GM23338 (cell line): ENCODE data around the gene MAT2B. TPM values are rescaled to one million over a fixed set of nuclear protein-coding genes. Genes with fewer than 3 reads are reported as not detected.
A peak's percentile ranks its signal among the peaks of the same experiment; 100 is the strongest.

ENCODE experiments used
- ATAC-seq: fragments of 200-7000 bp; cut with Tn5 transposase; 3 replicates; pipeline ENCODE4 v1.9.1; 2020
- DNase-seq: peaks from one replicate; pipeline ENCODE4 v3.0.0-alpha.2; 2015; ENCODE audit warnings: low spot score
- H2AFZ ChIP-seq: fragments of 200-600 bp; sonication (generic); 2 replicates; pipeline ENCODE4 v1.8.0; 2016; ENCODE audit warnings: antibody characterized with exemption, mild to moderate bottlenecking, moderate library complexity
- H3F3A ChIP-seq: fragments of 200-600 bp; sonication (generic); replicated peaks from 2 replicates; pipeline ENCODE4 v1.8.0; 2017; ENCODE audit warnings: antibody characterized with exemption, mixed run types, low read depth
- H3K27ac ChIP-seq: fragments of 200-600 bp; sonication (generic); 2 replicates; pipeline ENCODE4 v1.6.1; 2016; ENCODE audit warnings: low read depth
- H3K27me3 ChIP-seq: fragments of 200-600 bp; sonication (generic); 2 replicates; pipeline ENCODE4 v1.8.0; 2016; ENCODE audit warnings: mild to moderate bottlenecking, mixed run types, moderate library complexity; ENCODE audit not compliant: insufficient read depth
- H3K36me3 ChIP-seq: fragments of 200-600 bp; sonication (generic); 2 replicates; pipeline ENCODE4 v1.8.0; 2016; ENCODE audit warnings: mild to moderate bottlenecking; ENCODE audit not compliant: insufficient read depth
- H3K4me1 ChIP-seq: fragments of 200-600 bp; sonication (generic); 2 replicates; pipeline ENCODE4 v1.8.0; 2016; ENCODE audit warnings: mild to moderate bottlenecking, moderate library complexity; ENCODE audit not compliant: insufficient read depth
- H3K4me2 ChIP-seq: fragments of 200-600 bp; sonication (generic); 2 replicates; pipeline ENCODE4 v1.7.1; 2017; ENCODE audit warnings: mixed run types
- H3K4me3 ChIP-seq: fragments of 200-600 bp; sonication (generic); 2 replicates; pipeline ENCODE4 v1.6.1; 2016; ENCODE audit warnings: mixed run types
- H3K79me2 ChIP-seq: fragments of 200-600 bp; sonication (generic); replicated peaks from 2 replicates; pipeline ENCODE4 v1.8.0; 2017; ENCODE audit warnings: mild to moderate bottlenecking; ENCODE audit not compliant: insufficient read depth
- H3K9me2 ChIP-seq: fragments of 200-600 bp; sonication (generic); 2 replicates; pipeline ENCODE4 v1.8.0; 2017; ENCODE audit not compliant: insufficient read depth
- H4K20me1 ChIP-seq: fragments of 200-600 bp; sonication (generic); replicated peaks from 2 replicates; pipeline ENCODE4 v1.8.0; 2017; ENCODE audit warnings: mild to moderate bottlenecking; ENCODE audit not compliant: insufficient read depth
- H3K27ac Mint-ChIP-seq: 2 replicates; pipeline ENCODE4 v1.8.0; 2020; ENCODE audit warnings: inconsistent platforms, mild to moderate bottlenecking, moderate library complexity, mixed read lengths
- H3K27me3 Mint-ChIP-seq: 3 replicates; pipeline ENCODE4 v1.8.0; 2022; ENCODE audit warnings: low read depth, mild to moderate bottlenecking, moderate library complexity, mixed read lengths, inconsistent platforms; ENCODE audit not compliant: insufficient read depth, poor library complexity
- H3K36me3 Mint-ChIP-seq: 3 replicates; pipeline ENCODE4 v1.8.0; 2021; ENCODE audit warnings: low read depth, mild to moderate bottlenecking, inconsistent platforms, moderate library complexity, mixed read lengths
- H3K4me1 Mint-ChIP-seq: 3 replicates; pipeline ENCODE4 v1.8.0; 2020; ENCODE audit warnings: mild to moderate bottlenecking, inconsistent platforms, mixed read lengths
- H3K4me3 Mint-ChIP-seq: 3 replicates; pipeline ENCODE4 v1.8.0; 2021; ENCODE audit warnings: moderate library complexity, mild to moderate bottlenecking, inconsistent platforms, mixed read lengths
- H3K9me3 Mint-ChIP-seq: 3 replicates; pipeline ENCODE4 v1.8.0; 2020; ENCODE audit warnings: moderate library complexity, mild to moderate bottlenecking, inconsistent platforms, mixed read lengths
- CREB1 ChIP-seq: fragments of 250-450 bp; sonication (Bioruptor Pico); IDR thresholded peaks from 2 replicates; pipeline ENCODE4 v1.5.0; 2020; ENCODE audit warnings: low read depth, mild to moderate bottlenecking, moderate library complexity
- CTCF ChIP-seq, 2 experiments: fragments of 200-600 bp in 1 of 2; sonication (generic) in 1 of 2; conservative IDR thresholded peaks; 2 replicates each; pipeline versions ENCODE4 v1.5.1 to v1.6.1; 2016 to 2017; ENCODE audit warnings: antibody characterized with exemption in 2 of 2, low read depth in 2 of 2, mild to moderate bottlenecking in 2 of 2, moderate library complexity in 1 of 2
- EZH2 ChIP-seq: fragments of 200-600 bp; sonication (generic); IDR thresholded peaks from one replicate; pipeline ENCODE4 v1.8.0; 2017; ENCODE audit warnings: antibody characterized with exemption, mild to moderate bottlenecking, low read depth; ENCODE audit not compliant: unreplicated experiment
- EZH2phosphoT487 ChIP-seq: fragments of 200-600 bp; sonication (generic); IDR thresholded peaks from one replicate; pipeline ENCODE4 v1.8.1; 2018; ENCODE audit warnings: antibody characterized with exemption; ENCODE audit not compliant: unreplicated experiment
- JUNB ChIP-seq: IDR thresholded peaks from one replicate; pipeline ENCODE4 v1.6.1; 2016; ENCODE audit warnings: antibody characterized with exemption; ENCODE audit not compliant: unreplicated experiment
- NANOG ChIP-seq: IDR thresholded peaks from 2 replicates; pipeline ENCODE4 v1.6.1; 2016; ENCODE audit warnings: antibody characterized with exemption, borderline replicate concordance
- POLR2AphosphoS5 ChIP-seq: IDR thresholded peaks from 2 replicates; pipeline ENCODE4 v1.6.1; 2016; ENCODE audit warnings: antibody characterized with exemption, low read depth
- STAT1 ChIP-seq: IDR thresholded peaks from one replicate; pipeline ENCODE4 v1.6.1; 2016; ENCODE audit warnings: antibody characterized with exemption; ENCODE audit not compliant: unreplicated experiment
- ZNF114 ChIP-seq: fragments of 250-450 bp; sonication (Bioruptor Pico); IDR thresholded peaks from 2 replicates; pipeline ENCODE4 v1.5.0; 2020; ENCODE audit warnings: mild to moderate bottlenecking, moderate library complexity
- ZNF331 ChIP-seq: fragments of 250-450 bp; sonication (Bioruptor Pico); IDR thresholded peaks from 2 replicates; pipeline ENCODE4 v1.5.0; 2020; ENCODE audit warnings: low read depth, mild to moderate bottlenecking, moderate library complexity
- polyA plus RNA-seq: library from polyadenylated mRNA; unstranded; fragments of >200 nt; fragmentation: Nextera tagmentation; extraction: Ambion mirVana; gene quantifications from 2 replicates; pipeline ENCODE4 v1.2.1, GENCODE V29; 2016
- total RNA-seq: library from RNA; depleted of rRNA; stranded (reverse); fragments of >200 nt; shearing (Covaris generic); gene quantifications from 2 replicates; pipeline ENCODE4 v1.2.3, GENCODE V29; 2014
- TF ChIP-seq, protein P1 (sequence below): IDR thresholded peaks from 2 replicates; pipeline ENCODE4 v1.6.1; 2016; ENCODE audit warnings: antibody characterized with exemption
- TF ChIP-seq, protein P2 (sequence below): fragments of 250-450 bp; sonication (Bioruptor Pico); IDR thresholded peaks from 2 replicates; pipeline ENCODE4 v1.5.0; 2020; ENCODE audit warnings: mild to moderate bottlenecking, moderate library complexity
- TF ChIP-seq, protein P3 (sequence below): IDR thresholded peaks from one replicate; pipeline ENCODE4 v1.6.1; 2018; ENCODE audit warnings: antibody characterized with exemption; ENCODE audit not compliant: unreplicated experiment

Gene MAT2B
- total and polyA plus RNA-seq, 2 experiments from 2014 or later = 81.4 to 120 TPM

DNA sequence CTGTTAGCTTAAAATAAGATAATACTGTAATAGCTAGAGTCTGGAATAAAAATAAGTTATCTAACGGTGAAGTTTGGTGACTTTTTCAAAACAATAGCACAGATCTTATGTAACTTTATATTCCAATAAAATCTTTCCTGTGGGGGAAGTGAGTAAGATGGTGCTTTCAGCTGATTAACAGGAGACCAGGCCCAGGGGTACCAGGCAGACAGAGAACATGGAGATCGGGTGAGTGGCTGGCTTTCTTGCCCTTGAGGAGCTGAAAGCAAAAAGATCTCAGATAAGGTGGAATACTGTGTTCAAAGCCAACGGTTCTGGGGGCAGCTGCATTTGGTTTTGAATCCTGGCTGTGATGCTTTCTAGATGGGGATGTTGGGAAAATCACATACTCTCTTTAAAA is 61.3 kb downstream of the MAT2B start:
- H3K9me2 ChIP-seq = no peaks in the 10 kb centered on the region
- Mint-ChIP-seq H3K4me3 (peak overlapping the region; percentile 68), H3K27me3 (peaks cover 30% of the 10 kb centered on the region), H3K9me3 (no peaks in the 10 kb centered on the region), H3K4me1 (peaks cover 52% of the 10 kb centered on the region), H3K36me3 (no peaks in the 10 kb centered on the region), H3K27ac (no peak overlapping the region)
- no peaks in the 10 kb centered on the region for H3K79me2 ChIP-seq
- peak overlapping the region; percentile 92 for H2AFZ ChIP-seq
- no peaks in the 10 kb centered on the region for H3K36me3 ChIP-seq
- H3K4me2 ChIP-seq = peak overlapping the region; percentile 83
- H3K27me3 ChIP-seq = peaks cover 32% of the 10 kb centered on the region
- no peak overlapping the region for H3K27ac ChIP-seq
- peak overlapping the region; percentile 61 for H3K4me3 ChIP-seq
- no peaks in the 10 kb centered on the region for H4K20me1 ChIP-seq
- TF ChIP-seq JUNB (no peak), NANOG (no peak), POLR2AphosphoS5 (no peak), EZH2 (no peak), STAT1 (no peak), CTCF (conservative IDR thresholded peaks at IDR 0.05; ENCODE audit: low read depth in 2 of 2) (no peak), CREB1 (CRISPR knock-in tag) (no peak), ZNF331 (CRISPR knock-in tag) (no peak), ZNF114 (no peak), EZH2phosphoT487 (no peak)
- TF ChIP-seq, protein P1, sequence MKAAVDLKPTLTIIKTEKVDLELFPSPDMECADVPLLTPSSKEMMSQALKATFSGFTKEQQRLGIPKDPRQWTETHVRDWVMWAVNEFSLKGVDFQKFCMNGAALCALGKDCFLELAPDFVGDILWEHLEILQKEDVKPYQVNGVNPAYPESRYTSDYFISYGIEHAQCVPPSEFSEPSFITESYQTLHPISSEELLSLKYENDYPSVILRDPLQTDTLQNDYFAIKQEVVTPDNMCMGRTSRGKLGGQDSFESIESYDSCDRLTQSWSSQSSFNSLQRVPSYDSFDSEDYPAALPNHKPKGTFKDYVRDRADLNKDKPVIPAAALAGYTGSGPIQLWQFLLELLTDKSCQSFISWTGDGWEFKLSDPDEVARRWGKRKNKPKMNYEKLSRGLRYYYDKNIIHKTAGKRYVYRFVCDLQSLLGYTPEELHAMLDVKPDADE = no peak
- TF ChIP-seq, protein P2, sequence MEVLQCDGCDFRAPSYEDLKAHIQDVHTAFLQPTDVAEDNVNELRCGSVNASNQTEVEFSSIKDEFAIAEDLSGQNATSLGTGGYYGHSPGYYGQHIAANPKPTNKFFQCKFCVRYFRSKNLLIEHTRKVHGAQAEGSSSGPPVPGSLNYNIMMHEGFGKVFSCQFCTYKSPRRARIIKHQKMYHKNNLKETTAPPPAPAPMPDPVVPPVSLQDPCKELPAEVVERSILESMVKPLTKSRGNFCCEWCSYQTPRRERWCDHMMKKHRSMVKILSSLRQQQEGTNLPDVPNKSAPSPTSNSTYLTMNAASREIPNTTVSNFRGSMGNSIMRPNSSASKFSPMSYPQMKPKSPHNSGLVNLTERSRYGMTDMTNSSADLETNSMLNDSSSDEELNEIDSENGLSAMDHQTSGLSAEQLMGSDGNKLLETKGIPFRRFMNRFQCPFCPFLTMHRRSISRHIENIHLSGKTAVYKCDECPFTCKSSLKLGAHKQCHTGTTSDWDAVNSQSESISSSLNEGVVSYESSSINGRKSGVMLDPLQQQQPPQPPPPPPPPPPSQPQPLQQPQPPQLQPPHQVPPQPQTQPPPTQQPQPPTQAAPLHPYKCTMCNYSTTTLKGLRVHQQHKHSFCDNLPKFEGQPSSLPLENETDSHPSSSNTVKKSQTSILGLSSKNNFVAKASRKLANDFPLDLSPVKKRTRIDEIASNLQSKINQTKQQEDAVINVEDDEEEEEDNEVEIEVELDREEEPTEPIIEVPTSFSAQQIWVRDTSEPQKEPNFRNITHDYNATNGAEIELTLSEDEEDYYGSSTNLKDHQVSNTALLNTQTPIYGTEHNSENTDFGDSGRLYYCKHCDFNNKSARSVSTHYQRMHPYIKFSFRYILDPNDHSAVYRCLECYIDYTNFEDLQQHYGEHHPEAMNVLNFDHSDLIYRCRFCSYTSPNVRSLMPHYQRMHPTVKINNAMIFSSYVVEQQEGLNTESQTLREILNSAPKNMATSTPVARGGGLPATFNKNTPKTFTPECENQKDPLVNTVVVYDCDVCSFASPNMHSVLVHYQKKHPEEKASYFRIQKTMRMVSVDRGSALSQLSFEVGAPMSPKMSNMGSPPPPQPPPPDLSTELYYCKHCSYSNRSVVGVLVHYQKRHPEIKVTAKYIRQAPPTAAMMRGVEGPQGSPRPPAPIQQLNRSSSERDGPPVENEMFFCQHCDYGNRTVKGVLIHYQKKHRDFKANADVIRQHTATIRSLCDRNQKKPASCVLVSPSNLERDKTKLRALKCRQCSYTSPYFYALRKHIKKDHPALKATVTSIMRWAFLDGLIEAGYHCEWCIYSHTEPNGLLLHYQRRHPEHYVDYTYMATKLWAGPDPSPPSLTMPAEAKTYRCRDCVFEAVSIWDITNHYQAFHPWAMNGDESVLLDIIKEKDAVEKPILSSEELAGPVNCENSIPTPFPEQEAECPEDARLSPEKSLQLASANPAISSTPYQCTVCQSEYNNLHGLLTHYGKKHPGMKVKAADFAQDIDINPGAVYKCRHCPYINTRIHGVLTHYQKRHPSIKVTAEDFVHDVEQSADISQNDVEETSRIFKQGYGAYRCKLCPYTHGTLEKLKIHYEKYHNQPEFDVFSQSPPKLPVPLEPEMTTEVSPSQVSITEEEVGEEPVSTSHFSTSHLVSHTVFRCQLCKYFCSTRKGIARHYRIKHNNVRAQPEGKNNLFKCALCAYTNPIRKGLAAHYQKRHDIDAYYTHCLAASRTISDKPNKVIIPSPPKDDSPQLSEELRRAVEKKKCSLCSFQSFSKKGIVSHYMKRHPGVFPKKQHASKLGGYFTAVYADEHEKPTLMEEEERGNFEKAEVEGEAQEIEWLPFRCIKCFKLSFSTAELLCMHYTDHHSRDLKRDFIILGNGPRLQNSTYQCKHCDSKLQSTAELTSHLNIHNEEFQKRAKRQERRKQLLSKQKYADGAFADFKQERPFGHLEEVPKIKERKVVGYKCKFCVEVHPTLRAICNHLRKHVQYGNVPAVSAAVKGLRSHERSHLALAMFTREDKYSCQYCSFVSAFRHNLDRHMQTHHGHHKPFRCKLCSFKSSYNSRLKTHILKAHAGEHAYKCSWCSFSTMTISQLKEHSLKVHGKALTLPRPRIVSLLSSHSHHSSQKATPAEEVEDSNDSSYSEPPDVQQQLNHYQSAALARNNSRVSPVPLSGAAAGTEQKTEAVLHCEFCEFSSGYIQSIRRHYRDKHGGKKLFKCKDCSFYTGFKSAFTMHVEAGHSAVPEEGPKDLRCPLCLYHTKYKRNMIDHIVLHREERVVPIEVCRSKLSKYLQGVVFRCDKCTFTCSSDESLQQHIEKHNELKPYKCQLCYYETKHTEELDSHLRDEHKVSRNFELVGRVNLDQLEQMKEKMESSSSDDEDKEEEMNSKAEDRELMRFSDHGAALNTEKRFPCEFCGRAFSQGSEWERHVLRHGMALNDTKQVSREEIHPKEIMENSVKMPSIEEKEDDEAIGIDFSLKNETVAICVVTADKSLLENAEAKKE (CRISPR knock-in tag) = no peak
- TF ChIP-seq, protein P3, sequence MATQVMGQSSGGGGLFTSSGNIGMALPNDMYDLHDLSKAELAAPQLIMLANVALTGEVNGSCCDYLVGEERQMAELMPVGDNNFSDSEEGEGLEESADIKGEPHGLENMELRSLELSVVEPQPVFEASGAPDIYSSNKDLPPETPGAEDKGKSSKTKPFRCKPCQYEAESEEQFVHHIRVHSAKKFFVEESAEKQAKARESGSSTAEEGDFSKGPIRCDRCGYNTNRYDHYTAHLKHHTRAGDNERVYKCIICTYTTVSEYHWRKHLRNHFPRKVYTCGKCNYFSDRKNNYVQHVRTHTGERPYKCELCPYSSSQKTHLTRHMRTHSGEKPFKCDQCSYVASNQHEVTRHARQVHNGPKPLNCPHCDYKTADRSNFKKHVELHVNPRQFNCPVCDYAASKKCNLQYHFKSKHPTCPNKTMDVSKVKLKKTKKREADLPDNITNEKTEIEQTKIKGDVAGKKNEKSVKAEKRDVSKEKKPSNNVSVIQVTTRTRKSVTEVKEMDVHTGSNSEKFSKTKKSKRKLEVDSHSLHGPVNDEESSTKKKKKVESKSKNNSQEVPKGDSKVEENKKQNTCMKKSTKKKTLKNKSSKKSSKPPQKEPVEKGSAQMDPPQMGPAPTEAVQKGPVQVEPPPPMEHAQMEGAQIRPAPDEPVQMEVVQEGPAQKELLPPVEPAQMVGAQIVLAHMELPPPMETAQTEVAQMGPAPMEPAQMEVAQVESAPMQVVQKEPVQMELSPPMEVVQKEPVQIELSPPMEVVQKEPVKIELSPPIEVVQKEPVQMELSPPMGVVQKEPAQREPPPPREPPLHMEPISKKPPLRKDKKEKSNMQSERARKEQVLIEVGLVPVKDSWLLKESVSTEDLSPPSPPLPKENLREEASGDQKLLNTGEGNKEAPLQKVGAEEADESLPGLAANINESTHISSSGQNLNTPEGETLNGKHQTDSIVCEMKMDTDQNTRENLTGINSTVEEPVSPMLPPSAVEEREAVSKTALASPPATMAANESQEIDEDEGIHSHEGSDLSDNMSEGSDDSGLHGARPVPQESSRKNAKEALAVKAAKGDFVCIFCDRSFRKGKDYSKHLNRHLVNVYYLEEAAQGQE = no peak
- DNase-seq = no peak
- ATAC-seq = no peak
- H3K4me1 ChIP-seq = peaks cover 53% of the 10 kb centered on the region
- H3F3A ChIP-seq = peaks cover 11% of the 10 kb centered on the region
